Parathyroid adenoma (tissue), 2 donors: ENCODE results near the gene CPNE5.

ENCODE experiments used
- H2AFZ ChIP-seq: fragments of 300-600 bp; sonication (generic); one replicate; pipeline ENCODE4 v1.7.0; 2017; ENCODE audit warnings: antibody characterized with exemption, mild to moderate bottlenecking
- H3K27ac ChIP-seq: fragments of 300-600 bp; sonication (generic); one replicate; pipeline ENCODE4 v1.7.0; 2017
- H3K27me3 ChIP-seq: fragments of 300-600 bp; sonication (generic); one replicate; pipeline ENCODE4 v1.7.0; 2017; ENCODE audit warnings: low read length; ENCODE audit not compliant: control insufficient read depth, insufficient read depth
- H3K36me3 ChIP-seq: fragments of 300-600 bp; sonication (generic); one replicate; pipeline ENCODE4 v1.7.0; 2017; ENCODE audit warnings: low read length; ENCODE audit not compliant: control insufficient read depth, insufficient read depth
- H3K4me1 ChIP-seq: fragments of 300-600 bp; sonication (generic); one replicate; pipeline ENCODE4 v1.7.0; 2017; ENCODE audit warnings: control low read depth
- H3K4me2 ChIP-seq: fragments of 300-600 bp; sonication (generic); one replicate; pipeline ENCODE4 v1.7.0; 2017; ENCODE audit warnings: low read length
- H3K4me3 ChIP-seq: fragments of 300-600 bp; sonication (generic); one replicate; pipeline ENCODE4 v1.7.0; 2017; ENCODE audit warnings: low read depth, low read length
- H3K79me2 ChIP-seq: fragments of 300-600 bp; sonication (generic); one replicate; pipeline ENCODE4 v1.7.0; 2017; ENCODE audit warnings: control low read depth
- H3K9ac ChIP-seq: fragments of 300-600 bp; sonication (generic); one replicate; pipeline ENCODE4 v1.7.0; 2017; ENCODE audit warnings: mild to moderate bottlenecking
- H3K9me3 ChIP-seq: fragments of 300-600 bp; sonication (generic); one replicate; pipeline ENCODE4 v1.7.0; 2017; ENCODE audit warnings: low read length; ENCODE audit not compliant: control insufficient read depth
- TF ChIP-seq, protein P1 (sequence below): fragments of 300-600 bp; sonication (generic); IDR thresholded peaks from one replicate; pipeline ENCODE4 v1.7.0; 2017; ENCODE audit warnings: antibody characterized with exemption, mild to moderate bottlenecking
- donor health status: primary hyperparathyroidism.

Gene CPNE5

DNA sequence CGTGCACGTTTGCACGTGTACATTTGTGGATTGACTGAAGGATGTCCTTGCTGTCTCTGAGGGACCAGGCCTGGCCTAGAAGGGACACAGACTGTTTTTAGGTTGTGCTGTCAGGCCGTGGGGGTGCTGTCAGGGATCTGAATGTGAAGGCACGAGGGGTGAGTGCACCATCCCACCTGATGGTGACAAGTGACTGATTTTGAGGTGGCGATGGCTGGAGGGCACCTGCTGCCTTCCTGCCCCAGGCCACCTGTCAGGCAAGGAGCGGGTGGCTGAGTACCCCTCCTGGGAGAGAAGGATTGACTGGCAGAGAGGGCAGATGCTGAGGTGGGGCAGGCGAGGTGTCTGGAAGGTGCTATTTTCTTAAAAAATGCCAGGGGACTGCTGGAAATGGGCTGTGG is 140.4 kb downstream of the CPNE5 start:
- Histone ChIP-seq H3K9me3 (no peaks in the 10 kb centered on the region), H3K36me3 (no peaks in the 10 kb centered on the region), H3K4me1 (no peaks in the 10 kb centered on the region), H3K4me3 (no peak overlapping the region), H3K27me3 (no peaks in the 10 kb centered on the region), H3K9ac (no peak overlapping the region), H2AFZ (no peak overlapping the region), H3K79me2 (no peaks in the 10 kb centered on the region), H3K4me2 (no peak overlapping the region), H3K27ac (no peak overlapping the region)
- TF ChIP-seq, protein P1, sequence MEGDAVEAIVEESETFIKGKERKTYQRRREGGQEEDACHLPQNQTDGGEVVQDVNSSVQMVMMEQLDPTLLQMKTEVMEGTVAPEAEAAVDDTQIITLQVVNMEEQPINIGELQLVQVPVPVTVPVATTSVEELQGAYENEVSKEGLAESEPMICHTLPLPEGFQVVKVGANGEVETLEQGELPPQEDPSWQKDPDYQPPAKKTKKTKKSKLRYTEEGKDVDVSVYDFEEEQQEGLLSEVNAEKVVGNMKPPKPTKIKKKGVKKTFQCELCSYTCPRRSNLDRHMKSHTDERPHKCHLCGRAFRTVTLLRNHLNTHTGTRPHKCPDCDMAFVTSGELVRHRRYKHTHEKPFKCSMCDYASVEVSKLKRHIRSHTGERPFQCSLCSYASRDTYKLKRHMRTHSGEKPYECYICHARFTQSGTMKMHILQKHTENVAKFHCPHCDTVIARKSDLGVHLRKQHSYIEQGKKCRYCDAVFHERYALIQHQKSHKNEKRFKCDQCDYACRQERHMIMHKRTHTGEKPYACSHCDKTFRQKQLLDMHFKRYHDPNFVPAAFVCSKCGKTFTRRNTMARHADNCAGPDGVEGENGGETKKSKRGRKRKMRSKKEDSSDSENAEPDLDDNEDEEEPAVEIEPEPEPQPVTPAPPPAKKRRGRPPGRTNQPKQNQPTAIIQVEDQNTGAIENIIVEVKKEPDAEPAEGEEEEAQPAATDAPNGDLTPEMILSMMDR: no peak

DNA sequence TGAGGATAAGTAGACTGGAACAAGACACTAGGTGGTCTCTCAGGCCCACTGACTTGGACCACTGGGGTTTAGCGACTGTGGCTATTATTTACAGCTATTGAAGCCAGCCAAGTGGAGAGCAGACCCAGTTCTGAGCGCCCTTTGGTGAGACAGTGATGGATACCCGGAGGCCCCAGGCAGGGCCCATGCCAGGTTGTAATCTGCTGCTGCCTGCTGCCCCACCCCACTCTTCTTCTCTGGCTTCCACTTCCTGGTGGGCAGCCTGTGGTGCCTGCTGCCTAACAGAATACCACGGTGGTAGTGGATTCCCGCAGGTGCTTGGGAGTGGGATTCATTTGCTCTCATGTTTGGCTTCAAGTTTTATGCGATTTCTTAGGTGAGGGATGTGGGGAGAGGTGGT is 141.0 kb downstream of the CPNE5 start:
- no peak overlapping the region for H3K27ac ChIP-seq
- H3K79me2 ChIP-seq: no peaks in the 10 kb centered on the region
- no peak overlapping the region for H3K4me2 ChIP-seq
- no peaks in the 10 kb centered on the region for H3K9me3 ChIP-seq
- H3K9ac ChIP-seq: no peak overlapping the region
- no peaks in the 10 kb centered on the region for H3K4me1 ChIP-seq
- H3K4me3 ChIP-seq: no peak overlapping the region
- no peaks in the 10 kb centered on the region for H3K27me3 ChIP-seq
- H3K36me3 ChIP-seq: no peaks in the 10 kb centered on the region
- TF ChIP-seq, protein P1: no peak
- no peak overlapping the region for H2AFZ ChIP-seq

DNA sequence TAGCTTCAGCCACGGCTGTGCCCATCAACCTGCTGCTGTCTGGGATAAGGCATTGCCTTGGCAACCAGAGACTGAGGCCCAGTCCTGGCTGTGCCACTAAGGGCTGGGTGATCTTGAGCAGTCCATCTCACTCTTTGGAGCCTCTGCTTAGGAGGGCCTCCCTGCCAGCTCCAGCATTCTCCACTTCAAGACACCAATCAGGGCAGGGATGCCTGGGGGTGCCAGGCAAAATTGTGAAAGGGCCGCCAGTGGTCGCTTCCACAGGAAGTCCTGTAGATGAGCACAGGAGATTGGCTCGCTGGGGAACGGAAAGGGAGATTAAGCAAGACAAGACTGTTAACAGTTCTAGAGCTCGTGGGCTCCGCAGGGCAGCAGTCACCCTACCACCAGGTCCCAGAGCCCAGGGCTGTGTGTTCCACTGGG is 141.8 kb downstream of the CPNE5 start, which contains the start of gene RAB44:
TSS of gene RAB44 (plus strand) at position 346 of the 423 bp plus-strand sequence. CDS start 6,410 bp downstream, outside the sequence.
- TF ChIP-seq, protein P1: no peak
- Histone ChIP-seq H3K4me2 (no peak within 1 kb of the TSS), H3K9me3 (no peaks in the 10 kb centered on the region), H3K4me3 (no peak within 1 kb of the TSS), H3K36me3 (no peaks in the 10 kb centered on the region), H3K9ac (no peak within 1 kb of the TSS), H3K27me3 (no peaks in the 10 kb centered on the region), H3K4me1 (no peaks in the 10 kb centered on the region), H3K27ac (no peak within 1 kb of the TSS), H2AFZ (no peak within 1 kb of the TSS), H3K79me2 (no peaks in the 10 kb centered on the region)

DNA sequence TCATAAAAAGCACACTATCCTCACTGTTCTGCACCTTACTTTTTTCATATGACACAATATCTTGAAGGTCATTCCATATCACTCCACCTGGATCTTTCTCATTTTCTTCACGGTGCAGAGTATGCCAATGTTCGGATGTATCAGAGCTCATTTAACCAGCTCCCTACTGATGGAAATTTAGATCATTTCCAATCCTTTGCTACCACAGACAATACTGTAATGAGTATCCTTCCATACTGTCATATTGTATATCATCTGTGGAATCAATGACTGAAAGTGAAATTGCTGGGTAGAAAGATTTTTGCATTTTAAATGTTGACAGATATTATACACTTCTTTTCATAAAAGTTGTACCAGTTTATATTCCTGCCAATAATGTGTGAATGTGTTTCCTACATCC is 143.8 kb downstream of the CPNE5 start:
- no peak overlapping the region for H3K4me2 ChIP-seq
- no peaks in the 10 kb centered on the region for H3K27me3 ChIP-seq
- H3K27ac ChIP-seq: no peak overlapping the region
- no peak overlapping the region for H3K9ac ChIP-seq
- no peak overlapping the region for H2AFZ ChIP-seq
- no peaks in the 10 kb centered on the region for H3K9me3 ChIP-seq
- H3K4me1 ChIP-seq: no peaks in the 10 kb centered on the region
- H3K4me3 ChIP-seq: no peak overlapping the region
- no peaks in the 10 kb centered on the region for H3K36me3 ChIP-seq
- no peaks in the 10 kb centered on the region for H3K79me2 ChIP-seq
- TF ChIP-seq, protein P1: no peak

DNA sequence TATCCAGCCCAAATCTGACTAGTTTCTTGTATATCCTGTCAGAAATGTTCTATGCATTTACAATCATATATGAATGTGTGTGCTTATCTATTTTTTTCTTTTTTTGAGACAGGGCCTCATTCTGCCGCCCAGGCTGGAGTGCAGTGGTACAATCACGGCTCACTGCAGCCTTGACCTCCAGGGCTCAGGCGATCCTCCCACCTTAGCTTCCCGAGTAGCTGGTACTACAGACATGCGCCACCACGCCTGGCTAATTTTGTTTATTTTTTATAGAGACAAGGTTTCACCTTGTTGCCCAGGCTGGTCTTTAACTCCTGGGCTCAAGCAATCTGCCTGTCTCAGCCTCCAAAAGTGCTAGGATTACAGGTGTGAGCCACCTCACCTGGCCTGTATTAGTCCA is 144.6 kb downstream of the CPNE5 start:
- Histone ChIP-seq H3K36me3 (no peaks in the 10 kb centered on the region), H3K27ac (no peak overlapping the region), H3K27me3 (no peaks in the 10 kb centered on the region), H3K9ac (no peak overlapping the region), H3K4me3 (no peak overlapping the region), H3K4me1 (no peaks in the 10 kb centered on the region), H3K4me2 (no peak overlapping the region), H3K79me2 (no peaks in the 10 kb centered on the region), H3K9me3 (no peaks in the 10 kb centered on the region), H2AFZ (no peak overlapping the region)
- TF ChIP-seq, protein P1: no peak
